GF-D8 (cell line): Measurements from ENCODE around the gene PSMB7.

Source experiments
- DNase-seq: peaks from one replicate; lab custom pipeline; 2025; lab: John Stamatoyannopoulos, UW

The PSMB7 gene

DNA sequence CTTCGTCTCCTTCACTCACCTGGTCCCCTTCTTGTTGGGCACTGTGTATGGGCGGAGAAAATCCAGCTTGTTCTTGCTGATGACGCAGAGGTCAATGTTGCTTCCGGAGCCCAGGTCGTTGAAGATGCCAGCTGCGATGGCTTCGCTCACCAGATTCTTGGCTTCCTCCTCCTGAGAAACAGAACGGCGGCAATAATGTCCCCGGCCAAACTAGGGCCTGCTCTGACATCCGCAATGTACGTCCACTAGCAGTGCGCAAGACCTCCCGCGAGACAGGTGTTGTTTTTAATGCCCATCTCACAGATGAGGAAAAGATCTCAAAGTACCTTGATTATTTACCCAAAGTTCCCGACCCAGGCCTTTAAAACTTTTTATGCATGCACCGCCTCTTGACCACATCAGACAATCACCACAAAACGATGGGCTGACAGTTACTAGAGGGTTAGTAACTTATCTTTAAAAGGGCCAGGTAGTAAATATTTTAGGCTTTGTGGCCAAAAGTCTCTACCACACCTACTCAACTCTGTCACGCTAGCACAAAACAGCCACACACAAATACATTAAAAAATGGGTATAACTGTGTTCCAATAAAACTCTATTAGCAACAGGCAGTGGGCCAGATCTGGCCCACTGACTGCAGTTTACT, 58.4 kb downstream of the PSMB7 start:
- no peak for DNase-seq

DNA sequence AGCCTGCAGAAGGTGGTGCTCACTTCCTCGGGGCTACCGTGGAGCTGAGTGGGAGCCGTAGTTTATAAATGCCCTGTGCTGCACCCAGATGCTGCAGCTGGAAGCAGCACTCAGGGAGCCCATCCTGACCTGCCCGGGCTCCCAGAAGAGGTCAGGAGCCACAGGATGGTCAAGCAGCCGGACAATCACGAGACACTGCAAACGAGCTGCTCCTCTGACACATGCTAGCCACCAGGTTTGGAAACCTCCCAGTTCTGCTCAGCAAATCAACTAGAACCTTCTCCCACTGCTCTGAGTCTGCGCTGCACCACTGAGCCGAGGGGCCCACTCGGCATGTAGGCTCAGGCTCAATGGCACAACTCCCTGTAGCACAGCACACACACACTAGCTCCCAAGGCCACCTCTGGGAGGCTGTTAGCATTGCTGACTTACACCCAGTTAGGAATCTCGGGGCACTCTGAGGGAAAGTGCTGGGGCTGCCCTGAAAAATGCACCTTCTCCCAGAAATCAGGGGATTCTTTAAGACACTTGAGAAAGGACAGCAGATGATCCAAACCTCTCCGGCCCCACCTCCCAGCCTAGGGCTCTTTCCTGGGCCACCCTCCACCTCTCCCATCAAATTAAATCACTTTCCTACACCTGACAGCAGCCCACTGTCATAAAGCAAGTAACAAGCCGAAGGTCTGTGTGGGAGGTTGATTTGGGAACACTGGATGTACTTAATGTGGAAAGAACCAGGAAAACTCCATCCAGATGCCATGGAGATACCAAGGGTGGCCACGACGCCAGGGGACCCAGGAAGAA, 59.1 kb downstream of the PSMB7 start:
- DNase-seq, result no peak

DNA sequence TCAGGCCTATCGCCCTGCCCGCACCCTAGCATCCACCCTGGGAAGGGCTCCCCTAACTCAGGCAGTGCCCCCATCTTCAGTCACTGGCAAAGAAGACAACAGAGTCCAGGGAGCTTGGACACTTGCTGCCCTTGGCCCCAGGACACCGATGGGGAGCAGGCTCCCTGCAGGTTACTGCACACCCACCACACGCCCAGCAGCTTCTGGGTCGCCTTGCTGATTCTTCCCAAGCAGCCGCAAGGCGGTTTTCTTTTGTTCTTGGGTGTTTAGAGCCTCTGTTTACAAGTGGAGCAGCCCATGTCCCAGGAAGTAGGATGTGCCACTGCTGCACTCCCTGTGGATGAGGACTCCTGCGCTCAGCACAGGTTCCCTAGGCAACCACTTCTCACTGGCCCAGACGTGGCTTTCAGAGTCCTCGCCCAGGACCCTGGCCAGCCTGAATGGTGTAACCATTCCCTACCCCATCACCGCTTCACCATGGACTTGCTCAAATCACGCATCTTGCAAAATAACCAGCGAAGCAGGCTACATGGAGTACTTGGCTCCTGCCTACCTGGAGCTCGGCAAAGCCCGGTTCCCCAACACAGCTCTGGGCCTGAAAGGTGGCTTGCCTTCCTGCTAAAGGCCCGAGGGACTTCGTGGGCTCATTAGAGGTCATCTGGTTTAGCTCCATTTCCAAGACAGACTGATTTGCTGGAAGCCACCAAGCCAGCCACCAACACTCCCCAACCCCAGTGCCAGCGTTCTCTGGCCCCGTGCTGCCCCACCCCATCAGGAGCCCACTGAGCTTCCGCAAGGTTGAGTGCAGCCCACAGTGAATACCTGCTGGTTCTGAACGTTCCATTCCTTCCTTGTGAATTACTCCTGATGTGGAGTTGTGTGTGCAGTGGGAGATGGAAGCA, 60.0 kb downstream of the PSMB7 start:
- DNase-seq, result no peak

DNA sequence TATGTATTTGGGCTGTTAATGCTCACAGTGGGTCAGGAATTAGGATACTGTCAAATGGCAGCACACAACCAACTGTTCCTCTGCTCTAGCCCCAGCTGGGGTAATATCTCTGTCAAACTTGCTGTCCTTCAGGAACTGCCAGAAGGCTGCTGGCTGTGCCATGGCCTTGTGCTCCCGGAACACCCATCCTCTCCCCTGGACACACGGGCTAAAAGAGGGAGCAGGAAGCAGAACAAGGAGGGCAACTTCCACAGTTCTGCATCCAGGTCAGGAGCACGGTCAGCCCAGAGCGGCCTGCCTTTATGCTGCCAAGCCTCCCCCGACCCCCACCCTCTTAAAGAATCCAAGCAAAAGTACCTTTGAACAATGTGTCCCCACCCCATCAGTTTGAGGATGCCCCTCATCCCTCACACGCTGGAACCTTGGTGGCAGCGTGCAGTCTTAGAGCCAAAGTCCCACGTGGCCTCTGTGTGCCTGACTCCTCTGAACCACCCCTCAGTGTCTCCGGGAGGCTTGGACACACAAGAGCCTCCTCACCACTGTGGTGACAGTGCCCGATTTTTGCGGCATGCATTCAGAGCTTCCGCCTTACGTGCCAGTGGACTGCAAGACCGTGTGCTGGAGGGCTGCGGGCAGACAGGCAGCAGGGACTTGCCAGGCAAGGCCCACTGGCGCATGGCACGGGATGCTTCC, 60.8 kb downstream of the PSMB7 start:
- no peak for DNase-seq

DNA sequence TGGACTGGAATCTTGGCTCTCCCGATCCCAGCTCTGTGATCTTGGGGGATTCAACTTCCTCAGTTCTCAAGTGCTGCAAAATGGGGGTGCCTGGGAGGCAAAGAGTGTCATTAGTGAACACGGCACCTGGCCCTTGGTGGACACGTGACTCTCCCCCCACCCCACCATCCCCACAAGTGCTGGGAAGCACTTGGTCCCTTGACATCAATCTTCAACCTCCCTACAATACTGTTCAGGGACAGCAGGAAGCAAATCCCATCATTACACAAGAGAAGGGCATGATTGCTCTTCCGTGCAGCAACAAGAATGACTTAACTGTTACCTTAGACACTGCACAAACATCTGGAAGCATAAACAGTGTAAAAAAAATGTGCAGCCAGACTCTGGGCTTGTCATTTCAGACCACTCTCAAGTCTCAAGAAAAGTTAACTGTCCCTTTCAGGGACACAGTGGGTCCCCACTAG, 61.4 kb downstream of the PSMB7 start:
- no peak for DNase-seq

DNA sequence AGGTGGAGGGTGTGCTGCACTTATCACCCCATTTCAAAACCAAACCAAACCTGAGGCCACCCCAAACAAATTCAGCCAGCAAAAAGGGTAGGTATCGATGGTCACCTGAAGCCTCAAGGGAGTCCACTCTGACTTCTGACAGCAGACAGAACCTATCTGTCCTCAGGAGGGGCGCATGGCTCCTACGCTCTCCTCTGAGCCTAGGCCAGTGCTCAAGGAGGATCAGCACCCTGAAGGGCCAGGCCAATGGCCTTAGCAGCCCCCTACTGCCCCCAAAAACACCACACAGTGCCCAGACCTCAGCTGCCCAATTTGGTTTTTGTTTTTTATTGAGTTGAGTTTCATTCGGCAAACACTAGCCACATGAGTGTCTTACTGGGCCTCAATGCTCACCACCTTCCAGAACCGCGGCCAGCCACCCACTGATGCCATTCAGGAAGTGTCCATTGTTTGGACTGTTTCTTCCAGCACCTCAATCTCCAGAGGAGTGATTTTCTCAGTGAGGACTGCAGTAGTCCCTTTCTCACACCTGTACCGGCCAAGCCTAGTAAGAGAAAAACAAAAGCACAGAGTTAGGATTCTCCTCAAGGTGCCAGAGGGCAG, 62.0 kb downstream of the PSMB7 start:
- DNase-seq, result no peak

DNA sequence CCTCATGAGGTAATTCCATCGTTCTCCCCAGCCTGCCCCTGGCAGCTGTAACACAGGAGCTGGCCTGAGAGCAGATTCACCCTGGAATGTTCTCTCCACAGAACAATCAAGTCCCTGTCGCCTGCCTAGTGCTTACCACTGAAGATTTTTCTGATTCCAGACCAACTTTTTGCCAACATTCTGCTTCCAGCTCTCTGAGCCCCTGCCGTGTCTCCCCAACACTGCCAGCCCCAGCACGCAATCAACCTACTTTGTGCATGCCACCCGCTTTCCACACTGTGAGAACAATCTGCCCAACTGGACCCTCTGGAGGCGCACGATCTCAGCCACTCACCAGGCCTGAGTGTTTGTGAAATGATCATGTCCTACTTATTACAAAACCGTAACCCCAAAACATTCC, 62.6 kb downstream of the PSMB7 start:
- DNase-seq, result no peak

DNA sequence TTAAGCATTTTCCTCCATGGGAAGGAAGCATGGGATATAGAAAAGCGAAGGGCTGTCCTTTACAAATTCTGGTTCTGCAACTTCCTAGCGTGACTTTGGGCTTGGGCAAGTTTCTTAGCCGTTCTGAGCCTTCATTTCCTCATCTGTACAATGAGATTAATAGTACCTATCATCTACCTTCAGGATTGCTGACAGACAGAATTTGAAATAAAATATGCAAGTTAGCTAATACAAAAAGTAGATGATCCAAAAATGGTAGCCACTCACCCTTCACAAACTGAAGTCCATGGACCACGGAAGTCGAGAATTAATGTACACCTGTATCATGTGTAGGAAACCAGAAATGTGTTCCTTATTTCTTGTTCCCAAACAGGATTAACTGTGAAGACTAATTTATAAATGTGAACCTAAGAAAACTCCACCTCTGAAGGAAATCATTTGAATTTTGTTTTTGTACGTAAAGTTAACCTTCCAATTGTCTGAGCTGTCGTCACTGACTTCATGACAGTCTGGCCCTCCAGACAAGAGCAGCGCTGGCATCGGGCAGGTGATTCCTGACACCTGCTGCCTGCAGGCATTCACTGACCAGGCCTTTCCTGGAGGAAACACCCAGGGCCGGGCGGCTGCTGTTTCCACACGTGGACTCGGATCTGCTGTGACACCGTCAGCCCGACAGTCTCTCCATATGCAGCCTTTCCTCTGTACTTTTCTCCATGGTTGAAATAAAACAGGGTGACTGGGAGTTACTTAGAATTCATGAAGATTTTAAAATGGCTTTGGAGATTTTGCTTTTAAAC, 63.4 kb downstream of the PSMB7 start:
- DNase-seq, result no peak

DNA sequence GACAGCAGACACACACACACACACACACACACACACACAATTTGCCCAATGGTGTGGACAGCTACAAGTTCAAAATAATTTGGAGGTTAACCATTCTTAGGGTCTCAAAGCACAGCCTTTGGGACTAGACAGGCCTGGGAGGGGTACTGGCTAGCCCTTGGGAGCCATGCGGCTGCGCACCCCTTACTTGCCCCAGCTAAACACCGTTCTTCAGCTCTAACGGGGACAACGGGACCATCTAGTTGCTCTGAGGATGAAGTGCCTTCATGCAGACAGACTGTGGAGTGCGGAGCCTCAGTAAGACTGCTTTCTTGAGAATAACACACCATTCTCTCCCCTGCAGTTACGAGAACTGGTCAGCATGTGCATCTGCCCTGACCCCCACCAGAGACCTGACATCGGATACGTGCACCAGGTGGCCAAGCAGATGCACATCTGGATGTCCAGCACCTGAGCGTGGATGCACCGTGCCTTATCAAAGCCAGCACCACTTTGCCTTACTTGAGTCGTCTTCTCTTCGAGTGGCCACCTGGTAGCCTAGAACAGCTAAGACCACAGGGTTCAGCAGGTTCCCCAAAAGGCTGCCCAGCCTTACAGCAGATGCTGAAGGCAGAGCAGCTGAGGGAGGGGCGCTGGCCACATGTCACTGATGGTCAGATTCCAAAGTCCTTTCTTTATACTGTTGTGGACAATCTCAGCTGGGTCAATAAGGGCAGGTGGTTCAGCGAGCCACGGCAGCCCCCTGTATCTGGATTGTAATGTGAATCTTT, 64.6 kb downstream of the PSMB7 start:
- no peak for DNase-seq

DNA sequence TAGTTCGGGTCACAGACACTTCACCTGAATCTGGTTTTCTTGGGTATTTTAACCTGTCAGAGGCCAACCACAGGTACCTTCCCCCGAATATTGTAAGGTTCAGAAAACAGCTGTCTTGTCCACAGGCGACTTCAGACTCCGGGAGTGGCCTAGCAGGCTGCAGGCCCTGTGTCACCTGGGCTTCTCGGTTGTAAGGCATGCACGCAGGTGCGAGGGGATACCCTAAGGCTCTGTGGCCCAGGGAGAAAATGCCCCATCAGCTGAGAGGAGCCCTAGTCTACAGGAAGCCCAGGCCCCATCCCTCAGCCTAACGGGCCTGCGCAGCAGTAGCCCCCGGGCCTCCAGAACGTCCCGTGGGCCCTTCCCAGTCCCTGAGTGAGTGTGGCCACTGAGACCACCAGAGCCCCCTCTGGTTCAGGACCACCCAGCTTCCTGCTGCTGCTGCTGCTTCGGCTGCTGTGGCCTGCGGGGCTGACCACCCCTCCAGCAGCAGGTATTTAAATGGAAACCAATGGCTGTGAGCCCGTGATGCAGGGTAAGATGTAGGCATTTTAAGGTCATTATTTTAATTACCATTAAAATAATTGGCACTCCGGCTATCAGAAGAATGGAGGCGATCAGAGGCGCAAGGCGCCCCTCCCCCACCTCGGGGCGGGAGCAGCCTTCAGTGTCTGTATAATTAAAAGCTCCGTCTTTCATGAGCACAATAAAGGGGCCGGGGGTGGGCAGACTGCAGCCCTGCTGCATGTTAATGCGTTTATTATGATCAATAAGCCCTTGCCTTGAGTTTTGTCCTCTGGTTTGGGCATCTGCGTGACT, 65.4 kb downstream of the PSMB7 start:
- DNase-seq, result no peak

DNA sequence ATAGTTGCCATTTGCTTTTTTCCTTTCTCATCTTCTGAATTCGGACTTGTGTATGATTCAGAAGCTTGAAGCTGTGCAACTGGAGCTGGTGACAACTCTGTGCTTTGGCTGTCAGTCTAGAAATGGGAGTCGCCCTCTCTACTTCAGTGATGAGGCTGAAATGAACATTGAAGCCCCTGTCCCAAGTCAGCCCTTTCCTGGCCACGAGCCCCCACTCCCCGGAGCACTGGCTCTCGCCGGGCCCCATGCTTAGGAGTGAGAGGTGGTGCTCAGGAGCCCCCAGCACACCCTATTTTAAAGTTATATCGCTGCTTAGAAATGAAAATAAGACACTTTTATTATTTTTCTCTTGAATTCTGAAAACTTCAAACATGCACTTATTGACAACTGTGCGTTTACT, 66.0 kb downstream of the PSMB7 start:
- no peak for DNase-seq

DNA sequence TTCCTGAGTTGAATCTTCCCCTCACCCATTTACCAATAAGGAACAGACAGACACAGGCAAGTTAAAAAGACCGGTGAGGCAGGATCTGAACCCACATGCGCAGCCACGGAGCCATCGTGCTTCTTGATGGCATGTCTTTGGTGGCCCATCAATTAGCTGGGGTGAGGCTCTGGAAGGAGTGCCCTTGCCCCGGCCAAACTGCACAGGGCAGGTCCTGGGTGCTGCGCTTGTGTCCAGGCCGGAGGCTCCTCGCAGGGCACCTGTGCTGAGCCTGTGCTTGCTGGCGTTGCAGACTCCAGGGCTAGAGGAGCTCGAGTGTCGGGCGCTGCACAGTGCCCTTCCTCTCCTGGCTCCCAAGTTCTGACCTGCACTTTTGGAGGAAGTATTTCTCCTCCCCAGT, 66.4 kb downstream of the PSMB7 start:
- DNase-seq, result no peak

DNA sequence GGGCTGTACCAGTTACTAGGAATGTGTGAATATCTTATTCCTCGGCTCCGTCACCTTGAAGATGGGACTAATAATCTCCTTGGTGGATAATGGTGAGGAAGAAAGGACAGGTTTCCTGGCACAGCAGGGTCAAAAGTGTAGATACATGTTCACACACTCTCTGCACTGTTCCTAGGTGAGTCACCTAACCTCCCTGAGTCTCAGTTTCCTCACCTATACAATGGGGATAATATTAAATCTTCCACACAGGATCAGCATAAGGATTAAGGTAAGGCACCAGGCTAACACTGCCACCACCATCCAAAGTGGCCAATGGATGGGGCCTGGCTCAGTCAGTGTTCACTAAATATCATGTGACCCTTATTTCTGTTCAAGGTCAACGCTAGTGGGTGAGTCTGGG, 66.9 kb downstream of the PSMB7 start:
- DNase-seq, result no peak

DNA sequence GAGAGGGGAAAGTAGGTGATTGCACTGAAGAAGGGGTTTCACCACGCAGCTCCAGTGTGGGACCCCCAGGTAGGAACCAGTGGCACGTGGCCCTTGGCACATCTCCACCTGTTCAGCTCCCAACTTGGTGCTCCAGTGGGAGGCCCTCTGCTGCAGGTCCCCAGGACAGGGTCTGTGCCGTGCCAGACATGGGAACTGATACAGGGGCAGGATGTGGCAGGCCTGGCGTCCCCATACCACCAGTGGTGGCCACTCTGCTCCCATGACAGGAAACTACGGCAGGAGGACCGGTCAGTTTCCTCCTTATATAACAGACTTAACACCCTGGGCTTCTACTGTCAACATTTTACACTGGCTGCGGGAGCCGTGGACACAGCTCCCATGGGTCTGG, 67.3 kb downstream of the PSMB7 start:
- no peak for DNase-seq

DNA sequence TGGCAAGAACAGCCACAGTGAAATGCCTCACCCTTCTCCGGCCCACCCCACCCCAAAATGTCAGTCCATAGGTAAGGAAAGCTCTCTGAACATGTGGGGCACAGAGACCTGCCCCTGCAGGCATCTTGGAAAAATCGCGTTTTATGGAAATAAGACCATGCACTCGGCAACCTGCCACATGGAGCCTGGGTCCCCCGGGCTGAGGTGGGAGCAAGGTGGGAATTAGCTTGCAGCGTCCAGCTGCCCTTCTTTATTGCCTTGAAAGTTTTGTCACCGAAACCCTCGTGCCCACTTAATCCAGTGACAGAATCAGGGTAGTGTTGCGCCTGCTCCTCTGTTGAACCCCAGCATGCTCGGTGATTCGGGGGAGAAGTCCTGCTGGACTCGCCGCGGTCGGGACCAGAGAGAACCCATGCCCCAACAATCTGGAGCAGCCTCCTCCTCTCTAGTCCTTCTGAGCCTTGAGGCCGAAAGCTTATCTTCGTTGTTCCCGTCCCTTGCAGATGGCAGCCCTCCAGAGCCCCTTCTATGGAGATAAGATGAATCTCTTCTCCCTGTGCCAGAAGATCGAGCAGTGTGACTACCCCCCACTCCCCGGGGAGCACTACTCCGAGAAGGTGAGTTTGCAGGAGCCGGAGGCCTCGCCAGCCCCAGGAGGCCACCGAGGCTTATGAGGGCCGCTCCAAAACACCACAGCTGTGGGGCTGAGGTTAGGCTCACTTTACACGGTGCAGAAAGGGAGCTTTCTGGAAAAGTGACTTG, 67.9 kb downstream of the PSMB7 start:
- DNase-seq, result no peak

DNA sequence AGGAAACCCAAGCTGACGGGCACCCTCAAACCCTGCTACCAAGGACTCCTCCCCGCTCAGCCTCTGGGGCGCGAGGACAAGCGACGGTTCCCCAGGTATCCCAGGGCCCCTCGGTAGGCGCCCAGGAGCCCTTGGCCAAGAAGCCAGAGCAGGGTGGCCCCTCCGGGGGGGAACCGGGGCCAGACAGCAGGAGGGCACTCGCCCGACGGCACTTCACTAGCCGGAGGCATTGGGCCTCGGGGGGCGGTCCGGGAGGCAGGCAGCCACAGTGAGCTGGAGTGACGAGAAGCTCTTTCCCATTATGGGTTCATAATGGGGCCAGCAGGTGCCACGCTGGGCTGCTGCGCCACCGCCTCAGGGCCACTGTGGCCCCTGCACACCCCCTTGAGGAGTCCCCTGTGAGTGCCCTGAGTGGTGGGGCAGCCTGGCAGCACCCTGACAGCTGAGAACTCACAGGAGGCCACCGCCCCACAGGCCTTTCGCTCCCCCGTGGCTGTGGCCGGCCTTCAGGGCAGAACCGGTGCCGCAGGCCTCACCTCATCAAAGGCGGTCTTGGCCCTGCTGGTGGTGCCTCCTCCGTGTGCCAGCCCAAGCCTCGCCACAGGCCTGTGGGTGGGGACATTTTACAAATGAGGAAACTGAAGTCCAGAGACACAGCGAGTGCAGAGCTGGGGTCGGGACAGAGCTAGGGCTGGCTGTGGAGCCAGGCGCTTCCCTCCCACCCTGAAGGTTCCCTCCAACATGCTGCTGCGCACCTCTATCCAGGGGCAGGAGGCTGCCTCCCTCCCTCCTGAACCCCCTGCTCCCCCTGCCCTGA, 68.7 kb downstream of the PSMB7 start:
- DNase-seq, result no peak

DNA sequence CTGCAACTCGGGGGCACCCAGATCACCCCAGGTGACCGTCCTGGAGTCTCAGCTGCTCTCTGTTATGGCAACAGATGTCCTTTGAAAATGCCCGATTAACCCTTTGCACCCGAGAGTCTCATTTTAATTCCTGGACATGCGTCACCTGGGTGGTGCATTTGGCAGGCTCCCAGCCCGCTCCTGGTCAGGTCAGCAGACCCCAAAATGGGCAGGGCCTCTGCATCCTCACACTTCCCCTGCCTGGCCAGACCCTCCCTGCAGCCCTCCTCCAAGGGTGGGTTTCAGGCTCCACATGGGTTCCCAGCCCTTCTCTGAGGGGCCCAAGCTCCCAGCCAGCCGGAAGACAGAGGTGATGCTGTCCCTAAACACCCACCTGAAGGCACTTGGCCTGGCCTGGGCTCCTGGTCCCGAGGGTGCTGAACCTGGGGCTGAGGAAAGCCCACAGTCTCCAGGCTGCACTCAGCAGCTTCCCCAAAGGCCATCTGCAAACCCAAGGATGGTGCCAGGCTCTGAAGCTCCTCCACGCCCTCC, 69.4 kb downstream of the PSMB7 start:
- DNase-seq, result no peak
